ENCODE measurements around the gene INTS13. TPM values are rescaled to one million over a fixed set of nuclear protein-coding genes. Genes with fewer than 3 reads are reported as not detected.
"Not testable (repeated sequence)": the region's sequence is repeated elsewhere in the genome, so short reads cannot be mapped to it uniquely, and the experiment has no call there.

The INTS13 gene
- total RNA-seq, 4 donors from 2014 or later = 18.5 to 35.3 (median 28.8) TPM

- Histone ChIP-seq H3K4me1 (no peaks in the 10 kb centered on the region), H3K27me3 (no peaks in the 10 kb centered on the region), H3K36me3 (peaks cover 39% of the 10 kb centered on the region), H3K27ac (no peak overlapping the region), H3K4me3 (no peak overlapping the region), H3K9me3 (no peaks in the 10 kb centered on the region)
- TF ChIP-seq EP300 (IDR thresholded peaks at IDR 0.05) = no peak
- no peak for TF ChIP-seq CTCF (IDR thresholded peaks at IDR 0.05)
- no peak for TF ChIP-seq POLR2AphosphoS5 (IDR thresholded peaks at IDR 0.05)
- no peak for TF ChIP-seq POLR2A (IDR thresholded peaks at IDR 0.05)
- WGBS = 77% methylated on average over 5 of the region's 5 CpGs
- DNase-seq (ENCODE audit: low spot score in 2 of 2) = no peak
Observed at GRCh38 chr12:26918321-26919215, 19.2 kb downstream of the INTS13 start.

- Histone ChIP-seq H3K4me1 (peaks cover 9% of the 10 kb centered on the region), H3K27ac (no peak overlapping the region), H3K36me3 (peaks cover 61% of the 10 kb centered on the region), H3K27me3 (no peaks in the 10 kb centered on the region), H3K4me3 (no peak overlapping the region), H3K9me3 (no peaks in the 10 kb centered on the region)
- WGBS = 20% methylated on average over 1 of the region's 1 CpG
- no peak for TF ChIP-seq POLR2AphosphoS5 (IDR thresholded peaks at IDR 0.05)
- TF ChIP-seq CTCF (IDR thresholded peaks at IDR 0.05) = no peak
- TF ChIP-seq POLR2A (IDR thresholded peaks at IDR 0.05) = no peak
- TF ChIP-seq EP300 (IDR thresholded peaks at IDR 0.05) = no peak
- DNase-seq (ENCODE audit: low spot score in 2 of 2) = no peak
Observed at GRCh38 chr12:26906704-26907103, 31.1 kb downstream of the INTS13 start.

GRCh38 chr12:26906024-26906423 lies 31.8 kb downstream of the INTS13 start:
- Histone ChIP-seq H3K27ac (no peak overlapping the region), H3K9me3 (no peaks in the 10 kb centered on the region), H3K4me3 (no peak overlapping the region), H3K36me3 (peaks cover 59% of the 10 kb centered on the region), H3K27me3 (no peaks in the 10 kb centered on the region), H3K4me1 (peaks cover 9% of the 10 kb centered on the region)
- 47% methylated on average over 1 of the region's 1 CpG for WGBS
- TF ChIP-seq CTCF (IDR thresholded peaks at IDR 0.05) (no peak), POLR2AphosphoS5 (IDR thresholded peaks at IDR 0.05) (no peak), EP300 (IDR thresholded peaks at IDR 0.05) (no peak), POLR2A (IDR thresholded peaks at IDR 0.05) (no peak)
- no peak for DNase-seq (ENCODE audit: low spot score in 2 of 2)

- H3K36me3 ChIP-seq = peaks cover 56% of the 10 kb centered on the region
- 64% methylated on average over 3 of the region's 3 CpGs for WGBS
- H3K4me1 ChIP-seq; H3K27ac ChIP-seq; DNase-seq (ENCODE audit: low spot score in 2 of 2); H3K9me3 ChIP-seq; H3K4me3 ChIP-seq; H3K27me3 ChIP-seq: not testable (repeated sequence)
Observed at GRCh38 chr12:26903396-26903795, 34.4 kb downstream of the INTS13 start.

GRCh38 chr12:26896913-26897312 lies 40.9 kb downstream of the INTS13 start:
- H3K9me3 ChIP-seq = no peaks in the 10 kb centered on the region
- over 99% methylated on average over 2 of the region's 2 CpGs for WGBS
- no peaks in the 10 kb centered on the region for H3K4me1 ChIP-seq
- no peak for TF ChIP-seq CTCF (IDR thresholded peaks at IDR 0.05)
- TF ChIP-seq EP300 (IDR thresholded peaks at IDR 0.05) = no peak
- TF ChIP-seq POLR2AphosphoS5 (IDR thresholded peaks at IDR 0.05) = no peak
- no peak for TF ChIP-seq POLR2A (IDR thresholded peaks at IDR 0.05)
- peaks cover 21% of the 10 kb centered on the region for H3K36me3 ChIP-seq
- no peak overlapping the region for H3K4me3 ChIP-seq
- H3K27ac ChIP-seq = no peak overlapping the region
- H3K27me3 ChIP-seq = no peaks in the 10 kb centered on the region
- DNase-seq (ENCODE audit: low spot score in 2 of 2) = no peak
